Thoracic aorta (tissue), 2 donors: Measurements from ENCODE around the gene LHPP. TPM values are rescaled to one million over a fixed set of nuclear protein-coding genes. Genes with fewer than 3 reads are reported as not detected.

Experiments used
- ATAC-seq: fragments of 150-250 bp; one replicate; pipeline ENCODE4 v1.8.0; 2017; ENCODE audit warnings: low read depth; ENCODE audit not compliant: insufficient number of reproducible peaks, low FRiP score
- DNase-seq: peaks from one replicate; pipeline ENCODE4 v3.0.0-alpha.2; 2020; ENCODE audit warnings: low spot score
- H3K27ac ChIP-seq, 2 donors: fragments of 200-600 bp; sonication (generic); 1 replicate in 1 of 2; 2 replicates in 1 of 2; pipeline ENCODE4 v1.5.1; 2016; ENCODE audit warnings: mild to moderate bottlenecking in 2 of 2, moderate library complexity in 2 of 2
- H3K27me3 ChIP-seq: fragments of 200-600 bp; sonication (generic); replicated peaks from 2 replicates; pipeline ENCODE4 v1.6.0; 2016; ENCODE audit warnings: mild to moderate bottlenecking; ENCODE audit not compliant: insufficient read depth
- H3K36me3 ChIP-seq: fragments of 200-600 bp; sonication (generic); one replicate; pipeline ENCODE4 v1.5.1; 2016
- H3K4me1 ChIP-seq, 2 donors: fragments of 200-600 bp; sonication (generic); 1 replicate in 1 of 2; 2 replicates in 1 of 2; pipeline versions ENCODE4 v1.5.1 to v1.6.0; 2016; ENCODE audit warnings: low read depth in 2 of 2, mild to moderate bottlenecking in 1 of 2; ENCODE audit not compliant: control insufficient read depth in 1 of 2
- H3K4me3 ChIP-seq: fragments of 200-600 bp; sonication (generic); 2 replicates; pipeline ENCODE4 v1.5.1; 2016; ENCODE audit warnings: mild to moderate bottlenecking
- H3K9me3 ChIP-seq: fragments of 200-600 bp; sonication (generic); 2 replicates; pipeline ENCODE4 v1.5.1; 2016
- total RNA-seq, 2 donors: library from RNA; depleted of rRNA; stranded (reverse); fragments of >200 nt; gene quantifications; one replicate each; pipeline versions ENCODE4 v1.1.0 to v1.2.3, GENCODE V29; 2016
- TF ChIP-seq, protein P1 (sequence below): fragments of 200-600 bp; sonication (generic); IDR thresholded peaks from one replicate; pipeline ENCODE4 v1.5.1; 2019; ENCODE audit warnings: antibody characterized with exemption

Gene LHPP
- total RNA-seq, 2 donors from 2014 or later: 7.2 to 24.1 TPM

- H3K9me3 ChIP-seq: no peaks in the 10 kb centered on the region
- H3K4me3 ChIP-seq: no peak overlapping the region
- DNase-seq (no peak), ATAC-seq (no peak)
- no peak overlapping the region for H3K27ac ChIP-seq
- no peaks in the 10 kb centered on the region for H3K36me3 ChIP-seq
- H3K27me3 ChIP-seq: no peaks in the 10 kb centered on the region
- H3K4me1 ChIP-seq: peaks cover 0 to 11% of the 10 kb centered on the region in 2 donors
- TF ChIP-seq, protein P1, sequence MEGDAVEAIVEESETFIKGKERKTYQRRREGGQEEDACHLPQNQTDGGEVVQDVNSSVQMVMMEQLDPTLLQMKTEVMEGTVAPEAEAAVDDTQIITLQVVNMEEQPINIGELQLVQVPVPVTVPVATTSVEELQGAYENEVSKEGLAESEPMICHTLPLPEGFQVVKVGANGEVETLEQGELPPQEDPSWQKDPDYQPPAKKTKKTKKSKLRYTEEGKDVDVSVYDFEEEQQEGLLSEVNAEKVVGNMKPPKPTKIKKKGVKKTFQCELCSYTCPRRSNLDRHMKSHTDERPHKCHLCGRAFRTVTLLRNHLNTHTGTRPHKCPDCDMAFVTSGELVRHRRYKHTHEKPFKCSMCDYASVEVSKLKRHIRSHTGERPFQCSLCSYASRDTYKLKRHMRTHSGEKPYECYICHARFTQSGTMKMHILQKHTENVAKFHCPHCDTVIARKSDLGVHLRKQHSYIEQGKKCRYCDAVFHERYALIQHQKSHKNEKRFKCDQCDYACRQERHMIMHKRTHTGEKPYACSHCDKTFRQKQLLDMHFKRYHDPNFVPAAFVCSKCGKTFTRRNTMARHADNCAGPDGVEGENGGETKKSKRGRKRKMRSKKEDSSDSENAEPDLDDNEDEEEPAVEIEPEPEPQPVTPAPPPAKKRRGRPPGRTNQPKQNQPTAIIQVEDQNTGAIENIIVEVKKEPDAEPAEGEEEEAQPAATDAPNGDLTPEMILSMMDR: no peak
These were observed 59.2 kb downstream of the LHPP start for GRCh38 chr10:124520558-124521428.

DNA sequence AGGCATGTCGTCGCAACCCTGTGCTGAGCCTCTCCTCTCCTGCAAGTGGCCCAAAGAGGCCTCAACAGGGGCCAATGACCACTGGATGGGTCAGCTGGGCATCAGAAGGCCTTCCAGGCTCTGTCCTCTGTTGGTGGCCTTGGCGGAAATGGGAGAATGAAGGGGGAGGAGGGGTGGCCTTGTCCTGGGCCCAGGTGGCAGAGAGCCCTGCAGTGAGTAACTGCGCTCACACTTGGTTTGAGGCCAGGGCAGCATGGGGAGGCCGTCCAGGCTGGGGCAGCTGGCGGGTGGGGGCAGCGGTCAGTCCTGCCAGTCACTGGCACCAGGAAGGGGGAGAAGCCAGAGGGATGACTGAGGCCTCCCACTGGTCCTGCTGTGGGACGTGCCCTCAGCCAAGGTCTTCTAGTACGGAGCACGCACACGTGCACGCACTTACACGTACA, 59.8 kb downstream of the LHPP start:
- peak; percentile 20 for DNase-seq
- Histone ChIP-seq H3K4me3 (no peak overlapping the region), H3K36me3 (no peaks in the 10 kb centered on the region), H3K27ac (no peak overlapping the region), H3K4me1 (peaks cover 0 to 11% of the 10 kb centered on the region in 2 donors), H3K27me3 (no peaks in the 10 kb centered on the region), H3K9me3 (no peaks in the 10 kb centered on the region)
- TF ChIP-seq, protein P1: no peak
- ATAC-seq: no peak

- no peaks in the 10 kb centered on the region for H3K27me3 ChIP-seq
- H3K4me3 ChIP-seq: peak overlapping the region; percentile 55
- TF ChIP-seq, protein P1: no peak
- no peaks in the 10 kb centered on the region for H3K9me3 ChIP-seq
- ATAC-seq (no peak), DNase-seq (no peak)
- peaks cover 0 to 11% of the 10 kb centered on the region in 2 donors for H3K4me1 ChIP-seq
- no peaks in the 10 kb centered on the region for H3K36me3 ChIP-seq
- H3K27ac ChIP-seq: no peak overlapping the region
These were observed 60.7 kb downstream of the LHPP start for GRCh38 chr10:124522131-124522932.

DNA sequence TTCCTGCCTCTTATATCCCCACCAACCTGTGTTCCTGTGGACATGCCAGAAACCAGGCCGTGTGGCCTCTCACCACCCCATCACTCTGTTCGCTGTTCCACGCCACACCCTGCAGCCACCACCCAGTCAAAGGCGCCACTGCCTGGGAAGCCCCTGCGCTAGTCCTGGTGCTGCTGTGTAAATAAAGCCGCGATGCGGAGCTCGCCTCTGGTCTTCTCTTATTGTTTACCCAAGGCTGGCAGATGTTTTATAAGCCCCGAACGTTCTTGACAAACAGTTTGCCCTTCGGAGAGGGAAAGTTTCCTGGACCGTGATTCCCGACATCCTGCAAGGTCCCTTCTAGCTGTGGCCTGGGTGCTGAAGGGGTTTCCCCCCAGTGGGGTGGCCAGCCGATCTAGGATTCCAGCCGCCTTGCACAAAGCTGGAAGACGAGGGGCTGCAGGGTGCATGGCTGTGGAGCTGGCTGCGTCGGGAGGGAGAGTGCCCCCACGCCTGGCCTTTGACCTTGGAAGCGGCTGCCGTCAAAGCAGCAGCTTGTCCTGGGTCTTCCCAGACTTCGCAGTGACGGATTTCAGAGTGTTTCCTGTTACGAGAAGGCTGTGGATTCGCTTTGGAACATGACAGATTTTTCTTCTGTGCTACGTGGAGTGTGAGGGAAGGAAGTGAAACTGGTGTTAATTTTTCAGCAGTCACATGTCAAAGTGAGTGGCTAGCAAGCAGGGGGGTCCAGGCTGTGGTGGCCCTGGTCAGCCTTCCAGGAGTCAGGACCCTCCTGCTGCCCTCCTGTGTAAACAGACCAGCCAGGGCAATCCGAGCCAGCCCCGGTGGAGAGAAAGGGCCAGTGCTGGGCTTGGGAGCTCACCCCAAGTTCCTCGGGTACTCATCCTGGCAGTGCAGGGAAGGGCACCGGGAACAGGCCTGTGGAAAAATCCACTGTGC, 61.6 kb downstream of the LHPP start:
- no peaks in the 10 kb centered on the region for H3K36me3 ChIP-seq
- no peaks in the 10 kb centered on the region for H3K27me3 ChIP-seq
- TF ChIP-seq, protein P1: no peak
- ATAC-seq (no peak), DNase-seq (no peak)
- peak overlapping the region; percentile 55 for H3K4me3 ChIP-seq
- no peaks in the 10 kb centered on the region for H3K9me3 ChIP-seq
- H3K4me1 ChIP-seq: peaks cover 0 to 11% of the 10 kb centered on the region in 2 donors
- no peak overlapping the region for H3K27ac ChIP-seq
